WTC11 (cell line): Measurements from ENCODE around the gene POSTN.

Experiments
- ATF3 ChIP-seq: sonication (generic); formaldehyde crosslinking; conservative IDR thresholded peaks from 2 replicates; pipeline ENCODE4 v1.8.1; 2022; ENCODE audit warnings: mild to moderate bottlenecking, missing genetic modification reagents
- CBFB ChIP-seq: sonication (generic); formaldehyde crosslinking; IDR thresholded peaks from 2 replicates; pipeline ENCODE4 v1.8.1; 2022; ENCODE audit warnings: mild to moderate bottlenecking, low read depth, missing genetic modification reagents
- CTCF ChIP-seq: fragments of 200-600 bp; IDR thresholded peaks from 2 replicates; pipeline ENCODE4 v1.8.0; 2022; ENCODE audit warnings: antibody characterized with exemption
- ETV6 ChIP-seq: sonication (generic); formaldehyde crosslinking; IDR thresholded peaks from 2 replicates; pipeline ENCODE4 v1.8.1; 2022; ENCODE audit warnings: mild to moderate bottlenecking, missing genetic modification reagents
- JUN ChIP-seq: sonication (generic); formaldehyde crosslinking; IDR thresholded peaks from 2 replicates; pipeline ENCODE4 v1.8.0; 2023; ENCODE audit warnings: mild to moderate bottlenecking, missing genetic modification reagents
- MLX ChIP-seq: sonication (generic); formaldehyde crosslinking; IDR thresholded peaks from 2 replicates; pipeline ENCODE4 v1.8.1; 2023; ENCODE audit warnings: mild to moderate bottlenecking, missing genetic modification reagents, moderate library complexity
- MYBL2 ChIP-seq: sonication (generic); formaldehyde crosslinking; IDR thresholded peaks from 2 replicates; pipeline ENCODE4 v1.8.1; 2023; ENCODE audit warnings: mild to moderate bottlenecking, moderate library complexity, missing genetic modification reagents
- SMAD3 ChIP-seq: sonication (generic); formaldehyde crosslinking; IDR thresholded peaks from 2 replicates; pipeline ENCODE4 v1.8.0; 2022; ENCODE audit warnings: missing genetic modification reagents, mild to moderate bottlenecking, borderline replicate concordance
- TEAD4 ChIP-seq: sonication (generic); formaldehyde crosslinking; IDR thresholded peaks from 2 replicates; pipeline ENCODE4 v1.8.0; 2022; ENCODE audit warnings: mild to moderate bottlenecking, missing genetic modification reagents

- TF ChIP-seq ATF3 (CRISPR knock-in tag) (no peak), CTCF (no peak), TEAD4 (CRISPR knock-in tag) (no peak), MYBL2 (no peak), SMAD3 (no peak), ETV6 (CRISPR knock-in tag) (no peak), MLX (CRISPR knock-in tag) (no peak), JUN (CRISPR knock-in tag) (no peak), CBFB (no peak)
Observed at GRCh38 chr13:37608750-37609339, 10.3 kb upstream of the POSTN start.
